SW480 (cell line): Measurements from ENCODE around the gene MCTP1.
"Not testable (repeated sequence)": the region's sequence is repeated elsewhere in the genome, so short reads cannot be mapped to it uniquely, and the experiment has no call there.

ENCODE experiments used
- DNase-seq: peaks from one replicate; pipeline ENCODE4 v3.0.0-alpha.2; 2016; ENCODE audit warnings: low spot score

MCTP1 gene

GRCh38 chr5:95251185-95251584 is 33.7 kb downstream of the MCTP1 start:
- no peak for DNase-seq

DNA sequence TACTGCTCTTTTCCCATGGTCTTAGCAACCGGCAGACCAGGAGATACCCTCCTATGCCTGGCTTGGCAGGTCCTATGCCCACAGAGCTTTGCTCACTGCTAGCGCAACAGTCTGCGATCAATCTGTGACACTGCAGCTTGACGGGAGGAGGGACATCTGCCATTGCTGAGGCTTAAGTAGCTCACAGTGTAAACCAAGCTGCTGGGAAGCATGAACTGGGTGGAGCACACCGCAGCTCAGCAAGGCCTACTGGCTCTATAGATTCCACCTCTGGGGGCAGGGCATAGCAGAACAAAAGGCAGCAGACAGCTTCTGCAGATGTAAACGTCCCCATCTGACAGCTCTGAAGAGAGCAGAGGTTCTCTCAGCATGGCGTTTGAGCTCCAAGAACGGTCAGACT is 40.4 kb downstream of the MCTP1 start:
- DNase-seq = no peak

DNA sequence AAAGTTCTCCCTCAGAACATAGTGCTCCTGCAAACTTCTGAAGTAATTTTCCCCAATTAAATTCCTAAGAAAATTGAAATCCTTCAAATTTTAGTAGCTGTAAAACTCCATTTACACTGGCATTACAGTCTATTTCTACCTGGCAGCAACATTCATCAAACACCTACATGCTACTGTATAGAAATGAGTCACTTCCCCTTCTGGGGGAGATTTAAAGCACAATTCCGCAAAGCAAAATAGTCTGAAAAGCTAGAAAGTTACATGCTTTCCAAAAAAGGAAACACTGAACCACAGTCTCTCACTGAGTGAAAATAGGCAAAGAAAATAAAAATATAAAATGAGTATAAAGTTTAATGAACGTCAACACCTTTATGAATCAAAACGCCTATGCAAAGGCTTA is 43.3 kb downstream of the MCTP1 start:
- DNase-seq = no peak

DNA sequence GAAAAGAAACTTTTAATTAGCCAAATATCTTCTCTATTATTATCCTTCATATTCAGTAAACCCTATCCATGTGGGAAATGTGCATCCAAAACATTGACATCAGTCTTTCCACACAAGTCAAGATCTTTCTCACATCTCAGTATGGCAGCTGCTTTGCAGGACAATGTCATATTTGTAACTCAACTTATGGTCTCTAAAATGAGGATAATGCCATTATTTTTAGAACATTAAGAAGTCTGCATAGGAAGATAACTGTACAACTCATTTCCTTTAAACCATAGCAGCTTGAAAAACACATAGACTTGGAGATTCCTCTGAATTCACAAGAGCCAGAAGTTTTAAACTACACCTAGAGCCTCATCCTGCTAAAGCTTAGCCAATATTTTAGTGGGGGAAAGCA is 43.7 kb downstream of the MCTP1 start:
- no peak for DNase-seq

DNA sequence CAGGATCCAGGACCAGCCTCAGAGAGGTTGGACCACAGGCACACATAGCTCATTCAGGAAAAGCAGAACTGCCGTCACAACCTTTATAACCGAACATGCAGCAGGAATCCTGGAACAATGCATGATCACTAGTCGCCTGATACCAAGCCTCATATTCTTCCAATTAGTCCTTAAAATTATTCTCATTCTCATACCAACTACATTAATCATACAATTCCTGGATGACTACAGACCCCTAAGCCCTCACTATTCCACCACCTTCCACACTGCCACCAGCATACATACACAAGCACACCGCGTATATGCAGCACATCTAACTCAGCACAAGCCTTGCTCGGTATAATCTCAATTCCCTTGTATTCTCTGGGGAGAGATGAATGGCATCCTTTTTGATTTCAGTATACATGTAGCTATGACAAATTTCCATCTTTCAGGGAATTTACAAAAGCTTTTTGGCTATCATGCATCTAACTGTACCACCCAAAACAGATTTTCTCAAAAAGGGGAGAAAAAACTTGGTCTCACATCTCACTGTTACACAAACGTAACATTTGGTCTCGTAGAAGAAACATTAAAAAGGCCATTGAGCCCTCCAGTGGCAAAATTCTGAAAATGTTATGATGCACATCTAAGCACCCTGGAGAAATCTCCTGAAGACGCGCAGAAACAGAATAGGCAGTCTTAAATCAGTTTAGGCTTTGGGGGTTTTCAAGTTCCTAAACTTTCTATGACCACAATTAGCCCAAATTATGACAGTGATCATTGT is 46.2 kb downstream of the MCTP1 start:
- DNase-seq = peak; percentile 33

DNA sequence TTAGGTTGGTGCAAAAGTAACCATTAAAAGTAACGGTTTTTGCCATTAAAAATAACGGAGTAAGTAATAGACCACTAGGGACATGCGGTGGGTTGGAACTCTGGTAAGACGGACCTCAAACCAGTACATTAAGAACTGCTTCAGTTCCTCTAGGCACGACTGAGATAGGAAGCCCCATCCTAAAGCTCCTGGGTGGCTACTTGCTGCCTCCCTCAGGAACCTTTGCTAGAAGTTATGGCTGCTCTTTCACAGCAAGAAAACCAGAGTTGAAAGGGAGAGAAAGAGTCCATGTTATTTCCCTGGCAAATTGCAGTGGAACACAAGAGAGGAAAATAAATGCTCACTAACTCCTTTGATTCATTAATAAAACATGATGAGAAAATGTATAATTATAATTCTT is 47.6 kb downstream of the MCTP1 start:
- DNase-seq = no peak

- DNase-seq = no peak
These were observed 49.4 kb downstream of the MCTP1 start for GRCh38 chr5:95235439-95235982.

GRCh38 chr5:95229646-95230045 is 55.2 kb downstream of the MCTP1 start:
- DNase-seq = no peak

DNA sequence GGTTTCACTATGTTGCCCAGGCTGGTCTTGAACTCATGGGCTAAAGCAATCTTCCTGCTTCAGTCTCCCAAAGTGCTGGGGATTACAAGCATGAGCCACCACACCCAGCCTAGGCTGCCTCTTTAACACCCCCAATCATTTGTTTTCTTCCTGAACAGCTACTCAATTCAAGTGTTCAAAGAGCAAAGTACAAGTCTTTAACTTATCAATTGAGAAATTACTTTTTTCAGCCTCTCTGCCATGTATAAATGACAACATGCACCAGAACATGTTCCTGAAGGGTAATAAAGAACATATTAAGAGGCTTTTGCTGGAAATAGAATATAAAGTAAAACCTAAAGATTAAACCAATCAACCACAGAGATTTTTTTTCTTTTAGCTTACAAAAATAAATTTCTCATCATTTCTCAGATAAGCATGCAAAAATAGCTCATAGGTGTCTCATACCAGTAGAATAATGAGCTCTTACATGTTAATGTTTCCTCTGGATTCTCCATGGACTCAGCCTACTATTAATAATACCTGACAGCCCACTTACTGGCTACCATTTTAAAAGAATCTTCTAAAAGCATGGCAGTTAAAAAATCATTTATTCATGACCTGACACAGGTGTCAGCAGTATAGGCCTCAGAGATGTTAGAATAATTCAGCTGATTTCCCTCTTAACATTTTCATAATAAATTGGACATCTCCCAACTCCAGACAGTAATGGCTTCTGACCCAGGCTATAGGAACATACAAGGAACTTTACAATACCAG is 60.0 kb downstream of the MCTP1 start:
- no peak for DNase-seq

GRCh38 chr5:95223566-95224258 is 61.2 kb downstream of the MCTP1 start:
- no peak for DNase-seq

DNA sequence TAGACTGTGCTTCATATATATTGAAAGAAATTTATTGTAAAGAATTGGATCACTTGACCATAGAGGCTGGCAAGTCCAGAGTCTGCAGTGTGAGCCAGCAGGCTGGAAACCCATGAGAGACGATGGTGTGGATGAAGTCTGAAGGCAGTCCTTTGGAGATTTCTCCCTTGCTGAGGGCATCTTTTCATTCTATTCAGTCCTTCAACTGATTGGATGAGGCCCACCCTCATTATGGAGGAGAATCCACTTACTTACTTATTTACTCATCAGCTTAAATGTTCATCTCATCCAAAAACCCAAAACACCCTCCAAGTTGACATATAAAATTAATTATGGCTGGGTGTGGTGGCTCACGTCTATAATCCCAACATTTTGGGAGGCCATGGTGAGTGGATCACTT is 62.1 kb downstream of the MCTP1 start:
- no peak for DNase-seq

DNA sequence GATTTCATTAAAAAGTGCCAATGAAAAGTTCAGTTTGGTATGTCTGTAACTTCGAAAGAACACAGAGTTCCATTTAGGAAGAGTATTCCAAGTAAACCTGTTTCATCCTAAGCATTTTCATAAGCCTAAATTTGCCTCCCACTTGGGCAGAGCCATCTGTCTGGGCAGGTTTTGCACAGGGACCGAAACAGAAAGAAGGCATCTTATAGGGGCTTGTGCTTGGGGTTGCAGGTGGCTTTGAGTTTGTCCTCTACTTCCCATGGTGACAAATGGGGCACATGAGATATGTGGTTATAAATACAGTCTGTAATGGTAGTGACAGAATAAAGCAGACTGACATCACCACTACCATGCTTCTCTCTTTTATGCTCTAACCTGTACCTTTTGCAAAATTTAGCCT is 63.7 kb downstream of the MCTP1 start:
- no peak for DNase-seq

- no peak for DNase-seq
These were observed 64.5 kb downstream of the MCTP1 start for GRCh38 chr5:95220381-95220780.

GRCh38 chr5:95219411-95219810 is 65.5 kb downstream of the MCTP1 start:
- no peak for DNase-seq

- DNase-seq = no peak
These were observed 67.0 kb downstream of the MCTP1 start for GRCh38 chr5:95217881-95218280.

- DNase-seq = no peak
These were observed 67.5 kb downstream of the MCTP1 start for GRCh38 chr5:95217351-95217750.

DNA sequence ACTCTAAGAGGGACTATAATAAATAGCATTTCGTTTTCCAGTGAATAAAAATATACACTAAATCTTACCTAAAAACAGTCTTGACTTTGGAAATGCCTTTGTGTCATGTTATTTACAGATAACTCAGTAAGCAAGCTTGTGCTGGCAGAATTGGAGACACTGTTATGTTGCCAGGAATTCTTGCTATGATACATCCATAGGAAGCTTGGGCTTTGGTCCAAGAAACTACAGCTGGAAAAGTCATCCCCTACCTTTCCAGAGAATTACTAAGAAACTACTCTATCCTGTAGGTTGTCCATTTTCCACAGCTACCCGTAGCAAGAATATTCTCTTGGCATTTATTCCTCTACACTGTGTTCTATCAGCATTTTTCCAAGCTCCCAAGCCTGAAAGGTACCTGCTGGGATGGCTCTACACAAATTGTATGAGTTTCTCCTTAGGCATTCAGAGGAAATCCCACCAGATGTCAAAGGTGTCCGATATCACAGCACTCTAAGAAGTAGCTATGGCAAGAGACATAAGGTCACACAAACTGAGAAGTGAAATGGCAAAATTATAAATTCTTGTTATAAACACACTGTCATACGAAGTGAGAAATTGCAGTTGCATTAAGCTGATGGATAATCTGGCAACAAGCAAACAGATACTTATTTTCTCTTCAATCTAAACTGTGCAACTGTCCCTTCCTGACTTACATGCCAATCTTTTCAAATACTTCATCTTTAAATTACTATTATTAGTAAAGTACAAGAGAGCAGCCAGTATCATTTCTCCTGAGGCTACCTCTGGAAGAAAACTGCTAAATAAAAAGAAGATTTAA is 68.5 kb downstream of the MCTP1 start:
- DNase-seq = no peak

GRCh38 chr5:95207811-95208210 is 77.1 kb downstream of the MCTP1 start:
- DNase-seq = not testable (repeated sequence)

- no peak for DNase-seq
These were observed 90.0 kb downstream of the MCTP1 start for GRCh38 chr5:95194856-95195255.

- no peak for DNase-seq
These were observed 93.6 kb downstream of the MCTP1 start for GRCh38 chr5:95191330-95191729.

- no peak for DNase-seq
These were observed 100.0 kb downstream of the MCTP1 start for GRCh38 chr5:95184924-95185323.

DNA sequence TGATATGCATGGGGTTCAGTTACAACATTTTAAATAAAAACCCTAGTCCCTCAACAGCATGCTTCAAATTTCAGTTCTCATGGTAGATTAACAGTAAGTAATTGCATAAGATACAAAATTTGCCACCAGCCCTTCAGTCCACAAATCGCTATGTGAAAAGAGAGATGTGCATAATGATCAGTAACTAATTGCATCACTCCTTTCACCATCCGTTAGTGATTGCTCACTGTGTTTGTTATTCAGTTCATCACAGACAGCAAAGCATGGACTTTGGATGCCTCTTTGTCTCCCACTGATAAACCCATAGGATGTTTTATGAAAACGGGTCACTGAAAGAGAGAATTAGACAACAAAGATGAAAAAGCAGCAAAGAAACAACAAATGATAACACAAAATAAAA is 103.2 kb downstream of the MCTP1 start:
- DNase-seq = no peak
